Measurements from ENCODE around the gene PUS10.
"Not testable (repeated sequence)": the region's sequence is repeated elsewhere in the genome, so short reads cannot be mapped to it uniquely, and the experiment has no call there.

PUS10 gene

GRCh38 chr2:60945341-60945740 lies 72.7 kb downstream of the PUS10 start:
- no peaks in the 10 kb centered on the region for H3K9me3 Mint-ChIP-seq
- no peak overlapping the region for H3K4me3 Mint-ChIP-seq
- no peaks in the 10 kb centered on the region for H3K4me1 Mint-ChIP-seq
- H3K27me3 Mint-ChIP-seq (ENCODE audit: low read depth): no peaks in the 10 kb centered on the region
- TF ChIP-seq CTCF (IDR thresholded peaks at IDR 0.05; ENCODE audit: unreplicated experiment in 3 of 3): no peak
- peaks cover 39% of the 10 kb centered on the region for H3K36me3 Mint-ChIP-seq (ENCODE audit: low read depth)
- H3K27ac Mint-ChIP-seq: no peak overlapping the region

- H3K4me1 Mint-ChIP-seq: no peaks in the 10 kb centered on the region
- no peak overlapping the region for H3K4me3 Mint-ChIP-seq
- peaks cover 43% of the 10 kb centered on the region for H3K36me3 Mint-ChIP-seq (ENCODE audit: low read depth)
- no peaks in the 10 kb centered on the region for H3K9me3 Mint-ChIP-seq
- H3K27me3 Mint-ChIP-seq (ENCODE audit: low read depth): no peaks in the 10 kb centered on the region
- no peak overlapping the region for H3K27ac Mint-ChIP-seq
- no peak for TF ChIP-seq CTCF (IDR thresholded peaks at IDR 0.05; ENCODE audit: unreplicated experiment in 3 of 3)
Measured at GRCh38 chr2:60939622-60940021, 78.4 kb downstream of the PUS10 start.

- Mint-ChIP-seq H3K27me3 (ENCODE audit: low read depth) (no peaks in the 10 kb centered on the region), H3K9me3 (no peaks in the 10 kb centered on the region), H3K36me3 (ENCODE audit: low read depth) (peaks cover 42% of the 10 kb centered on the region)
Measured at GRCh38 chr2:60938301-60938700, 79.8 kb downstream of the PUS10 start.

GRCh38 chr2:60936757-60937156 lies 81.3 kb downstream of the PUS10 start:
- H3K27ac Mint-ChIP-seq: no peak overlapping the region
- H3K4me3 Mint-ChIP-seq: no peak overlapping the region
- no peaks in the 10 kb centered on the region for H3K4me1 Mint-ChIP-seq
- peaks cover 3% of the 10 kb centered on the region for H3K9me3 Mint-ChIP-seq
- H3K36me3 Mint-ChIP-seq (ENCODE audit: low read depth): peaks cover 51% of the 10 kb centered on the region
- no peaks in the 10 kb centered on the region for H3K27me3 Mint-ChIP-seq (ENCODE audit: low read depth)
- no peak for TF ChIP-seq CTCF (IDR thresholded peaks at IDR 0.05; ENCODE audit: unreplicated experiment in 3 of 3)

More at GRCh38 chr2:60938301-60938700, 79.8 kb downstream of the PUS10 start:
- Mint-ChIP-seq H3K4me3 (no peak overlapping the region), H3K4me1 (no peaks in the 10 kb centered on the region), H3K27ac (no peak overlapping the region)
- TF ChIP-seq CTCF (IDR thresholded peaks at IDR 0.05; ENCODE audit: unreplicated experiment in 3 of 3): no peak

GRCh38 chr2:60934165-60934722 lies 83.8 kb downstream of the PUS10 start:
- no peaks in the 10 kb centered on the region for H3K4me1 Mint-ChIP-seq
- H3K27me3 Mint-ChIP-seq (ENCODE audit: low read depth): no peaks in the 10 kb centered on the region
- no peak overlapping the region for H3K4me3 Mint-ChIP-seq
- H3K27ac Mint-ChIP-seq: no peak overlapping the region
- peaks cover 3% of the 10 kb centered on the region for H3K9me3 Mint-ChIP-seq
- H3K36me3 Mint-ChIP-seq (ENCODE audit: low read depth): peaks cover 50% of the 10 kb centered on the region
- no peak for TF ChIP-seq CTCF (IDR thresholded peaks at IDR 0.05; ENCODE audit: unreplicated experiment in 3 of 3)

GRCh38 chr2:60932954-60933353 lies 85.1 kb downstream of the PUS10 start:
- Mint-ChIP-seq H3K36me3 (ENCODE audit: low read depth) (peaks cover 41% of the 10 kb centered on the region), H3K4me3 (no peak overlapping the region), H3K27me3 (ENCODE audit: low read depth) (no peaks in the 10 kb centered on the region), H3K27ac (no peak overlapping the region), H3K4me1 (no peaks in the 10 kb centered on the region), H3K9me3 (peaks cover 3% of the 10 kb centered on the region)
- TF ChIP-seq CTCF (IDR thresholded peaks at IDR 0.05; ENCODE audit: unreplicated experiment in 3 of 3): no peak

GRCh38 chr2:60932061-60932460 lies 86.0 kb downstream of the PUS10 start:
- peaks cover 41% of the 10 kb centered on the region for H3K36me3 Mint-ChIP-seq (ENCODE audit: low read depth)
- not testable (repeated sequence) for H3K4me1 Mint-ChIP-seq; H3K4me3 Mint-ChIP-seq; H3K27me3 Mint-ChIP-seq (ENCODE audit: low read depth); H3K27ac Mint-ChIP-seq; H3K9me3 Mint-ChIP-seq
